KMS-11 (cell line): ENCODE measurements around the gene CCDC63.

Experiments
- H2AFZ ChIP-seq: fragments of 200-600 bp; sonication (generic); 2 replicates; pipeline ENCODE4 v1.6.1; 2016; ENCODE audit warnings: antibody characterized with exemption, mixed run types, low read depth
- H3K27ac ChIP-seq: fragments of 200-600 bp; sonication (generic); 2 replicates; pipeline ENCODE4 v1.6.1; 2016; ENCODE audit warnings: mild to moderate bottlenecking, mixed run types
- H3K27me3 ChIP-seq: fragments of 200-600 bp; sonication (generic); 2 replicates; pipeline ENCODE4 v1.6.1; 2017; ENCODE audit warnings: mild to moderate bottlenecking, low read depth, mixed run types, moderate library complexity; ENCODE audit not compliant: insufficient read depth
- H3K36me3 ChIP-seq: fragments of 200-600 bp; sonication (generic); 2 replicates; pipeline ENCODE4 v1.6.1; 2017; ENCODE audit warnings: mild to moderate bottlenecking, mixed run types; ENCODE audit not compliant: insufficient read depth
- H3K4me1 ChIP-seq: fragments of 200-600 bp; sonication (generic); 2 replicates; pipeline ENCODE4 v1.6.1; 2016; ENCODE audit warnings: mild to moderate bottlenecking, low read depth, mixed run types; ENCODE audit not compliant: poor library complexity, severe bottlenecking
- H3K4me2 ChIP-seq: fragments of 200-600 bp; sonication (generic); 2 replicates; pipeline ENCODE4 v1.7.0; 2016; ENCODE audit warnings: mild to moderate bottlenecking, mixed run types
- H3K4me3 ChIP-seq: fragments of 200-600 bp; sonication (generic); IDR thresholded peaks from 2 replicates; pipeline ENCODE4 v1.6.1; 2017; ENCODE audit warnings: low read depth, low read length, mixed read lengths; ENCODE audit not compliant: insufficient read depth
- H3K79me2 ChIP-seq: fragments of 200-600 bp; sonication (generic); 2 replicates; pipeline ENCODE4 v1.6.1; 2016; ENCODE audit warnings: low read depth, mixed run types; ENCODE audit not compliant: insufficient read depth
- H3K9ac ChIP-seq: fragments of 200-600 bp; sonication (generic); 2 replicates; pipeline ENCODE4 v1.6.1; 2016; ENCODE audit warnings: mild to moderate bottlenecking, mixed run types
- H4K20me1 ChIP-seq: fragments of 200-600 bp; sonication (generic); 2 replicates; pipeline ENCODE4 v1.6.1; 2016; ENCODE audit warnings: mild to moderate bottlenecking, mixed run types; ENCODE audit not compliant: insufficient read depth
- CTCF ChIP-seq: fragments of 200-600 bp; sonication (generic); conservative IDR thresholded peaks from 2 replicates; pipeline ENCODE4 v1.6.1; 2017; ENCODE audit warnings: low read depth, mild to moderate bottlenecking, antibody characterized with exemption, low read length, moderate library complexity, mixed read lengths

Gene CCDC63

GRCh38 chr12:110807640-110808039, 39.1 kb upstream of the CCDC63 start:
- Histone ChIP-seq H3K79me2 (no peaks in the 10 kb centered on the region), H3K27me3 (no peaks in the 10 kb centered on the region), H3K9ac (no peak overlapping the region), H3K27ac (no peak overlapping the region), H4K20me1 (no peaks in the 10 kb centered on the region), H3K4me1 (no peaks in the 10 kb centered on the region), H2AFZ (no peak overlapping the region), H3K4me2 (no peak overlapping the region), H3K4me3 (no peak overlapping the region), H3K36me3 (no peaks in the 10 kb centered on the region)
- TF ChIP-seq CTCF = no peak

- H4K20me1 ChIP-seq = no peaks in the 10 kb centered on the region
- no peaks in the 10 kb centered on the region for H3K79me2 ChIP-seq
- H3K27ac ChIP-seq = no peak overlapping the region
- no peaks in the 10 kb centered on the region for H3K4me1 ChIP-seq
- H2AFZ ChIP-seq = no peak overlapping the region
- no peak overlapping the region for H3K4me3 ChIP-seq
- no peak overlapping the region for H3K9ac ChIP-seq
- H3K4me2 ChIP-seq = no peak overlapping the region
- TF ChIP-seq CTCF = no peak
- no peaks in the 10 kb centered on the region for H3K36me3 ChIP-seq
- no peaks in the 10 kb centered on the region for H3K27me3 ChIP-seq
These were observed 37.6 kb upstream of the CCDC63 start for GRCh38 chr12:110809149-110809548.

- Histone ChIP-seq H3K27ac (no peak overlapping the region), H3K4me3 (no peak overlapping the region), H4K20me1 (no peaks in the 10 kb centered on the region), H2AFZ (no peak overlapping the region), H3K9ac (no peak overlapping the region), H3K79me2 (no peaks in the 10 kb centered on the region), H3K27me3 (no peaks in the 10 kb centered on the region), H3K36me3 (no peaks in the 10 kb centered on the region), H3K4me2 (no peak overlapping the region), H3K4me1 (no peaks in the 10 kb centered on the region)
- TF ChIP-seq CTCF = no peak
These were observed 34.8 kb upstream of the CCDC63 start for GRCh38 chr12:110811972-110812371.

GRCh38 chr12:110813285-110813684, 33.5 kb upstream of the CCDC63 start:
- Histone ChIP-seq H3K4me3 (no peak overlapping the region), H3K4me1 (no peaks in the 10 kb centered on the region), H3K36me3 (no peaks in the 10 kb centered on the region)

More at GRCh38 chr12:110813285-110813684, 33.5 kb upstream of the CCDC63 start:
- Histone ChIP-seq H3K27me3 (no peaks in the 10 kb centered on the region), H4K20me1 (no peaks in the 10 kb centered on the region), H3K27ac (no peak overlapping the region), H3K79me2 (no peaks in the 10 kb centered on the region), H3K4me2 (no peak overlapping the region), H3K9ac (no peak overlapping the region), H2AFZ (no peak overlapping the region)
- no peak for TF ChIP-seq CTCF
